ENCODE measurements around the gene CABP5. TPM values are rescaled to one million over a fixed set of nuclear protein-coding genes. Genes with fewer than 3 reads are reported as not detected.
"Not testable (repeated sequence)": the region's sequence is repeated elsewhere in the genome, so short reads cannot be mapped to it uniquely, and the experiment has no call there.

The CABP5 gene
- not detected in 2 replicates for polyA plus RNA-seq (2014; cell fraction: cytosol; rRNA removed)
- polyA plus RNA-seq (2014; cell fraction: nucleus; rRNA removed): not detected in 2 replicates

DNA sequence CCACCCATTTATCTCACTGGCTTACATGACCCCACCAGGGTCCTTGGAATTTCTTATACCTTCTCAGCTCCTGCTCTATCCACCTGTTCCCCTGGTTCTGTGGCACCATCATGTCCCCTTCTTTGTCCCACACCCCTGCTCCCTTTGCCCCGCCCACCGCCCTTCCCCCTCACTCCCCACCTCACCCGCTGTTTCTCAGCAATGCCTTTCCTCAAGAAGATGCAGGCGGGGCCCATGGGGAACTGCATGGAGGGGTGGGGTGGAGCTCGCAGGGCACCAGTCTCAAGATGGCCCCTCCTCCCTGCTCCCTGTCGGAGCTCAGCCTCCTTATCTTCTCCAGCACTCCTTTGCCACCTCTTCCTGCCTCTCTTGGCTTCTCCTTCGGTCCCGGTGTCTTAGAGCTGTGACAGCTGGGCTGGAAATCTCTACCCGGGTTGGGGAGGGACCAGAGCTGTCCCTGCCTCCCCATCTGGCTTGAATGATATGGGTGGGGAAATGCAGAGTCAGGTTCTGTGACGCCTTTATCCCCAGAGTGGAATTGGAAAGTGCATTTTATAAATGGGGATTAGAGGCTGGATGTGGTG is at the start of gene CABP5:
Gene CABP5 (minus strand): TSS at position 405 of the 584 bp plus-strand sequence. CDS start 157 bp downstream, at position 248.
- DNase-seq (ENCODE audit: low spot score): no peak

DNA sequence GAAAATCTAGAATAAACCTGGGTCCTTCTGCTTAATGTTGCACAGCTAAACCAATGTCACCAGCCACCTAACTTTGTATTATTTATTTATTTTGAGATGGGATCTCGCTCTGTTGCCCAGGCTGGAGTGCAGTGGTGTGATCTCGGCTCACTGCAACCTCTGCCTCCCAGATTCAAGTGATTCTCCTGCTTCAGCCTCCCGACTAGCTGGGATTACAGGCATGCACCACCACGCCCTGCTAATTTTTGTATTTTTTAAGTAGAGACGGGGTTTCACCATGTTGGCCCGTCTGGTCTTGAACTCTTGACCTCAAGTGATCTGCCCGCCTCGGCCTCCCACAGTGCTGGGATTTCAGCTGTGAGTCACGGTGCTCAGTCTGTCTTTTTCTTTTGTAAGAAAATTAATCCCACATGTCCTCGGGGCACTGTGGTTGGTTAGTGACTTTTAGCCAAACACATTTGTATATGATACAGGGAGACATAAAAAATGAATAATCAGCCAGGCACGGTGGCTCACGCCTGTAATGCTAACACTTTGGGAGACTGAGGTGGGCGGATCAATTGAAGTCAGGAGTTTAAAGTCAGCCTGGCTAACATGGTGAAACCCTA is 47.3 kb upstream of the CABP5 start:
- DNase-seq (ENCODE audit: low spot score): not testable (repeated sequence)

DNA sequence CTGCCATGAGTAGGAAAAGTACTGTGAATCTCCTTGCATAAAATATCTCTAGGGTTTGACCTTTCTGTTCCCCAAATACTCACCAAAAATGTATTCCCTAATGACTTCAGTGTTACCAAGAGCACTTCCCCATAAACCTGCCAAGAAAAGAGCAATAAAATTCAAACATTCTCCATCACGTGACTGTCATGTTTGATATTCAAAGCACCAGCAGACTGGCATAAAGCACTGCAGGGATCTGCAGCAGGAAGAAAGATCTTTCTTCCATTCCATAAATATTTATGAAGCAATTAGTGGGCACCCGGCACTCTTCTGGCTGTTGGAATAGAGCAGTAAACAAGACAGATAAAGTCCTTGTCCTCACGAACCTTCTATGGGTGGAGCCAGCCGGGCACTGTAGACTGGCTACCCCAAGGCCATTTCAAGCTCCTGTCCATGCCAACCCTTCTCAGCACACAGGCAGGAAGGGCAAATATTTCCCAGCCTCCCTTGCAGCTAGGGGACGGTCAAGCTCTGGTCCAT is 46.5 kb upstream of the CABP5 start:
- no peak for DNase-seq (ENCODE audit: low spot score)

DNA sequence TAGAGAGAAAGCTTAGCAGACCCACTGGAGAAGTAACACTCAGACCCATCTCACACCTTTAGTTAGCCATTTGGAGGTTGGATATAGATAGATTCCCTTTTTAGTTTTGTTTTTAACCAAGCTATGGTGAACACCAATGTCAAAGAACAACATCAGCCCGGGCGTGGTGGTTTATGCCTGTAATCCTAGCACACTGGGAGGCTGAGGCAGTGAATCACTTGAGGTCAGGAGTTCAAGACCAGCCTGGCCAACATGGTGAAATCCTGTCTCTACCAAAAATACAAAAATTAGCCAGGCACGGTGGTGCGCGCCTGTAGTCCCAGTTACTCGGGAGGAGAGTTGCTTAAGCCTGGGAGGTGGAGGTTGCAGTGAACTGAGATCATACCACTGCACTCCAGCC is 45.1 kb upstream of the CABP5 start:
- DNase-seq (ENCODE audit: low spot score): not testable (repeated sequence)

DNA sequence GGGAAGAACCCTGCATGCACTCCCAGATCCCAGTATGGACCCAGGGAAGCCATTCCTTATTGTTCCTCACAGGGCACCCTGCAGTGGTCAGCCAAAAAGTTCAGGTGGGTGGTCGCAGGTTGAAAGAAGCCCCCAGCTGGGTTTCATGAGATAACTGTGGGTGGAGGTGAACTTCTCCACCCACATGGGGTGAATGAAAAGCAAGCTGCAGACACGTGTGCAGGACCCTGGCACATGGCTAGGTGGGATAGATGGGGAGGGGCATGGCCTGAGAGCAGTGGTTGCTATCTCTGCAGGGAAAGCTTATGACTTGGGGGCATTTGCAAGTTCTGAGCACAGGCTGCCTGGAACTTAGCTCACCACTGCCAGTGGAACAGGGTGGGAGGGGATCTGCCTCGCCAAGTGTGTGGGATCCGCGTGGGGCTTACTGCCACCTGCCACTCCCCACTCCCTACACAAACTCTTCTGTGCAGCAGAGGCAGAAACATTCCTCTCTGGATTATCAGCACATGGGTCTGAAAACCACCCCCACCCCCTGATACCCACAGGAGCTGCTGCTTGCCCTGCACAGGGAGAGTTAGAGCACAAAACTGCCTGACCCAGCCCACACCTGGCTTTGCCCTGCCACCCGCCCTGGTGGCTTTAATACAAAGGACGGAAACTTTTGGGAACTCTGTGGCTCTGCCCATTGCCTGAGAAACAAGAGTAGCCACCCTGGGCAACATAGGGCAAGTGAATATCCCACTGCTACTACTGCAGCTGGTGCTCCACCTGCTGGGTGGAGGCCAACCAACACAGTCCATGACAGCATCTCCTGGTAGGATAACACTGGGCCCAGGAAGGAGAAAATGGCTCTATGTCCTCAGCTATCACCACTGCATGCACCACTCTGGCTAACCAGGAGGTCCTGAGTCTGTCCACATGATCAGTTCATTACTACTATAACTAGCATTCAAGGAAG is 42.3 kb upstream of the CABP5 start:
- DNase-seq (ENCODE audit: low spot score): no peak

DNA sequence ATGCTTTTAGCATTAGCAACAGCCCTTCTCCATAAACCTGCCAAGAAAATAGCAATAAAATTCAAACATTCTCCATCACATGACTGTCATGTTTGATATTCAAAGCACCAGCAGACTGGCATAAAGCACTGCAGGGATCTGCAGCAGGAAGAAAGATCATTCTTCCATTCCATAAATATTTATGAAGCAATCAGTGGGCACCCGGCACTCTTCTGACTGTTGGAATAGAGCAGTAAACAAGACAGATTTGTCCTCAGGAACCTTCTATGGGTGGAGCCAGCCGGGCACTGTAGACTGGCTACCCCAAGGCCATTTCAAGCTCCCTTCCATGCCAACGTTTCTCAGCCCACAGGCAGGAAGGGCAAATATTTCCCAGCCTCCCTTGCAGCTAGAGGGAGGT is 41.2 kb upstream of the CABP5 start:
- no peak for DNase-seq (ENCODE audit: low spot score)

DNA sequence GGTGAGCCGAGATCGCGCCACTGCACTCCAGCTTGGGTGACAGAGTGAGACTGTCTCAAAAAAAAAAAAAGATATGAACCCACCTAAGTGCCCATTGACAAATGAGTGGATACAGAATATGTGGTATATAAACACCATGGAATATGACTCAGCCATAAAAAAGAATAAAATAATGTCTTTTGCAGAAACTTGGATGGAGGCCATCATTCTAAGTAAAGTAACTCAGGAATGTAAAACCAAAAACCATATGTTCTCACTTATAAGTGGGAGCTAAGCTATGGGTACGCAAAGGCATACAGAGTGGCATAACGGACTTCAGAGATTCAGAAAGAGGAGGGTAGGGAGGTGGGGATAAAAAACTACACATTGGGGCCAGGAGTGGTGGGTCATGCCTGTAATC is 37.2 kb upstream of the CABP5 start:
- DNase-seq (ENCODE audit: low spot score): no peak

DNA sequence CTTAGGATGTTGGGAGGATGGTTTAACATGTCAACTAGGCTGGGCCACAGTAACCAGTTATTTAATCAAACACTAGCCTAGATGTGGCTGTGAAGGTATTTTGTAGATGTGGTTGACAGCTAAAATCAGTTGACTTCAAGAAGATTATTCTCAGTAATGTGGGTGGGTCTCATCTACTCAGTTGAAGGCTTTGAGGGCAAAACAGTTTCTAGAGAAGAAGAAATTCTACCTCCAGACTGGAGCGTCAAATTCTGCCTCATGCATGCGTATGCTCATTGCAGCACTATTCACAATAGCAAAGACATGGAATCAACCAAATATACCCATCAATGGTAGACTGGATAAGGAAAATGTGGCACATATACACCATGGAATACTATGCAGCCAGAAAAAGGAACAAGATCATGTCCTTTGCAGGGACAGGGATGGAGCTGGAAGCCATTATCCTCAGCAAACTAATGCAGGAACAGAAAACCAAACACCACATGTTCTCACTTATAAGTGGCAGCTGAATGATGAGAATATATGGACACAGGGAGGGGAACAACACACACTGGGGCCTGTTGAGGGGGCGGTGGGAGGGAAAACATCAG is 26.4 kb upstream of the CABP5 start:
- not testable (repeated sequence) for DNase-seq (ENCODE audit: low spot score)

DNA sequence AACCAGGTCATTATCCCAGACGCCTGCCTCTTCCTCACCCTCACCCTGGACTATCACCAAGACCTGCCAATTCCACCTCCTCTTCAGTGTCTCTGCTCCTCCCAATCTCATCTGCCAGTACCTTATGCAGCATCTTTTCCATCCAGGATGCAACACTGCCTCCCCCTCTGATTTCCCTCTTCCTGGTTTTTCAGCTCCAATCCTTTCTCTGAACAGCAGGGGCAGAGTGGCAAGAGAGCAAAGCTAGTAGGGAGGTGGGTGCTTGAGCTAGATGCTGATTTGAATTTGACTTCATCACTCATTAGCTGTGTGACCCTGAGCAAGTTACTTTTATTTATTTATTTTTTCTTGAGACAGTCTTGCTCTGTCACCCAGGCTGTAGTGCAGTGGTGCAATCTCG is 25.6 kb upstream of the CABP5 start:
- DNase-seq (ENCODE audit: low spot score): no peak

DNA sequence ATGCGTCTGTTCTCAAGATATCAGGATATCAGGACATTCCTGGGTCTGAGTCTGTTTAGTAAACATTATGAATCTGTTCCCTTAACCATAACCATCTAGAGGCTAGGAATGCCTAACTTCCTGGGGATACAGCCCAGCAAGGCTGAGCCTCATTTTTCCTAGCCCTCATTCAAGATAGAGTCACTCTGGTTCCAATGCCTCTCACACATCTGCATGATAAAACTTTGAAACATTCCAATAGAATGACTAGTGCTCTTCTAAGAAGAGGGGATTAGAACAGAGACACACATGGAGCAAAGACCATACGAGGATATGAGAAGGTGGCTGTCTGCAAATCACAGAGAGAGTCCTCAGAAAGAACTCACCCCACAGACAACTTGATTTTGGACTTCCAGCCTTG is 20.6 kb upstream of the CABP5 start:
- no peak for DNase-seq (ENCODE audit: low spot score)

DNA sequence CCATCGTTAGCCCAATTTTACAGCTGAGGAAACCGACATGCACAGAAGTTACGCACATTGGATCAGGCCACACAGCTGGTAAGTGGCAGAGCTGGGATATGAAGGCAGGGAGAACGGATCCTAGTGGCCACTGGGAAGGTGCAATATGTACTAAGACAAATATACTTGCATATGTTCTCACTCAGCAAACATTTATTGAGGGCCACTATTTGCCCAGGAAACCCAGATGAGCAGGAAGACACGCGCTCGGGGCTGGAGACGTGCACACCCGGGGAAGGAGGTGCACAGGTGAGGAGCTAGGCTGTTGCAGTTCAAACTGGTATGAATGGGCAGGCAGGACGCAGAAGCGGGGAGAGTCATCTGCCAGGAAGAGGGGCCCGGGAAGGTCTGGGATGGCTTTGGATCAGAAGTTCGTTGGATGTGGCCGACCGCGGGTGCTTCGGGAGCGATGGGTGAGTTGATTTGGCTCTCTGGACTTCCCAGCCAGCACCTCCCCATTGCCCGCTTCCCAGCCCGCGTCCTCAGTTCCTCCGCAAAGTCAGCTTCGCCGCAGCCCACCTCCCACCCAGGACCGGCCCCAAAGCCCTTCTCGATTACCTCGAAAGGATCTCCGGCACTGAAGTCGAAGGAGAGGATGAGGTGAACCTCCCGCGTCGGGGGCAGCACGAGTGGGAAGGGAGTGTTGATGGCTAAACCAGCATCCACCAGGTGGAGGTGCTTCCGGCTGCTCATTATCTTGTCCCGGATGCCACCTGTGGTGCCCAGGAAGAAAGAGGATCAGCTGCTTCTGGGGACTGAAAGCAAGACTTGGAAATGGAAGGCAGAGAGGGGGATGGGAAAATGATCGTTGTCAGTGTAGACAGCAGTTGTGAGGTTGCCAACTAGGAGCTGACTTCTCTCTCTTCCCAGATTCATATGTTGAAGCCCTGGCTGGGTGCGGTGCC is 17.8 kb upstream of the CABP5 start:
- DNase-seq (ENCODE audit: low spot score): no peak

DNA sequence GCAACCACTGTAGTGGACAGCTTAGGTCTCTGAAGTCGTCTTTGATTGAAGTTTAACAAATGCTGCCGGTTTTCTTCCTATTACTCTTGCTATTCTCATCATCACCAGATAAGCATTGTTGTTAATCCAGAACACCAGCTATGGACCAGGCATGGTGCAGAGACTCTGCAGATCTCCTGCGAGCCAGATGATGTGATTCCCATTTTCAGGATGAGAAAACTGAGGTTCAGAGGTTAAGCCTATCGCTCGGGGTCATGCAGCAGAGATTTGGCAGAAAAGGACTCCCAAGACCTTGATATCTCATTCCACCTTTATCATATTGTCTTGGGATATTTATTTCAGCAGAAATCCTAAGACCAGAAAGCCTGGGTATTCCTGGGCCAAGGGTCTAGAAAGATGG is 16.5 kb upstream of the CABP5 start:
- DNase-seq (ENCODE audit: low spot score): no peak

DNA sequence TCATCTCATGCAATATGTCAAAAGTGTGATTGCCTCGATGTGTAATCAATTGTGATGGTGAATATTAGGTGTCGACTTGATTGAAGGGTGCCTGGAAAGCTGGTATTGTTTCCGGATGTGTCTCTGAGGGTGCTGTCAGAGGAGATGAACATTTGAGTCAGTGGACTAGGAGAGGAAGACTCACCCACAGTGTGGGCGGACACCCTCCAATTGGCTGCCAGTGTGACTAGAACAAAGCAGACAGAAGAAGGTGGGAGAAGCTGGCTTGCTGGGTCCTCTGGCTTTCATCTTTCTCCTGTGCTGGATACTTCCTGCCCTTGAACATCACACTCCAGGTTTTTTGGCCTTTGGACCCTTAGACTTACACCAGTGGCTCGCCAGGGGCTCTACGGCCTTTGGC is 15.5 kb upstream of the CABP5 start:
- DNase-seq (ENCODE audit: low spot score): no peak

DNA sequence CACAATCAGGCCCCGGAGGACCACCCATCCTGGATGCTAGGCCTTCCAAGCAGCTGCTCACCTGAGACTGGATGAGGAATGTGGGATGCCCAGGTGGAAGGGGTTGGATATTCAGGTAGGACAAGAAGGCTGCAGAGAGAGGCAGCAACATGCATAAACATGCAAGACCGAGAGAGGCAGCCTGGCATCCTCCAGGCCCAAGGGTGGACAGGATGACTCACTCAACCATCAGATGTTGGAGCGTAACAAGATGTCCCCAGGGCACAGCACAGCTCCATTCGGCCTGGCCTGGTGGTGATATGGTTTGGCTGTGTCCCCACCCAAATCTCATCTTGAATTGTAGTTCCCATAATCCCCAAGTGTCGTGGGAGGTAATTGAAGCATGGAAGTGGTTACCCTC is 10.0 kb upstream of the CABP5 start:
- no peak for DNase-seq (ENCODE audit: low spot score)

DNA sequence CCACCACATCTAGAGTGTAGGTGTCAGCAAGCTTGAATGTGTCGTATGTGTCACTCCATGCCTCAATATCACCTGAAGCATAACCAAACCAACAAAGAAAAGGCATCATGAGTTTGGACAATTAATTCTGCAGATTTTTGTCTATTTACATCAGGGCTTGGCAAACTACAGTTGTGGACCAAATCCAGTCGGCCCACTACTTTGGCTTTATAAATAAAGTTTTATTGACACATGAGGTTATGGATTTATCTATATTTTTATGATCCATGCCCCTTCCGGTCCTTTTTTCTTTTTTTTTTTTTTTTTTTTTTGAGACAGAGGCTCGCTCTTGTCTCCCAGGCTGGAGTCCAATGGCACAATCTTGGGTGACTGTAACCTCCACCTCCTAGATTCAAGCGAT is 9.2 kb upstream of the CABP5 start:
- no peak for DNase-seq (ENCODE audit: low spot score)

DNA sequence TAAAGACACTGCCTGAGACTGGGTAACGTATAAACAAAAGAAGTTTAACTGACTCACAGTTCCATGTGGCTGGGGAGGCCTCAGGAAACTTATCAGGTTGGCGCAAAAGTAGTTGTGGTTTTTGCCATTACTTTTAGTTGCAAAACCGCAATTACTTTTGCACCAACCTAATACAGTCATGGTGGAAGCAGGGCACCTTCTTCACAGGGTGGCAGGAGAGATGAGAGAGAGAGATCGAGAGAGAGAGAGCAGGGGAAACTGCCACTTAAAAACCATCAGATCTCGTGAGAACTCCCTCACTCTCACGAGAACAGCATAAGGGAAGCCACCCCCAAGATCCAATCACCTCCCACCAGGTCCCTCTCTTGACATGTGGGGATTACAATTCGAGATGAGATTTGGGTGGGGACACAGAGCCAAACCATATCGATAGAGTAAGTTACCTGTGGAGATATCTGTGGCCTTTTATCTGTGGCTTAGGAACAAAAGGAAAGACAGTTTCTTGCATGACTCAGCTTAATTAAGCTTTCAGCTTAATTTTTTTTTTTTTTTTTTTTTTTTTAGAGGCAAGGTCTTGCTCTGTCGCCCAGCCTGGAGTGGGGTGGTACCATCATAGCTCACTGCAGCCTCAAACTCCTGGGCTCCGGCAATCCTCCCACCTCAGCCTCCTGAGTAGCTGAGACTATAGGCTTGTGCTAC is 7.6 kb upstream of the CABP5 start:
- no peak for DNase-seq (ENCODE audit: low spot score)

DNA sequence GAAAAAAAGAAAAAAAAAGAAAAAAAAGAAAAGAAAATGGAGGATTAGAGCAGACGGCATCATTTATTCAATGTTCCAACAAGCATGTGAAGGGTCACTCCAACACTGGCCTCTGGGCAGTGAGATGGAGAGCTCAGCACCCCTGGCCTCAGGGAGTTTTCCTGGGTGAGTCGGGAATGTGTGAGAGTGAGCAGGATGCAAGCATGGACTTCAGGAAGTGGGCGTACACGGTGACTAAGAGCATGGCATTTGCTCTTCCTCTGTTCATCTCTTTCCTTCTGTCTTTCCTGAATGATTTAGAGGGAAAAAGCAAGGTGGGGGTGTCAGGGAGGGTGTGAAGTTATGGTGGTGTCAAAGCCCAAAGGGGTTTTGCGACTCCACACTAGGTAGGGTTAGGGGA is 682 bp upstream of the CABP5 start:
- no peak for DNase-seq (ENCODE audit: low spot score)

DNA sequence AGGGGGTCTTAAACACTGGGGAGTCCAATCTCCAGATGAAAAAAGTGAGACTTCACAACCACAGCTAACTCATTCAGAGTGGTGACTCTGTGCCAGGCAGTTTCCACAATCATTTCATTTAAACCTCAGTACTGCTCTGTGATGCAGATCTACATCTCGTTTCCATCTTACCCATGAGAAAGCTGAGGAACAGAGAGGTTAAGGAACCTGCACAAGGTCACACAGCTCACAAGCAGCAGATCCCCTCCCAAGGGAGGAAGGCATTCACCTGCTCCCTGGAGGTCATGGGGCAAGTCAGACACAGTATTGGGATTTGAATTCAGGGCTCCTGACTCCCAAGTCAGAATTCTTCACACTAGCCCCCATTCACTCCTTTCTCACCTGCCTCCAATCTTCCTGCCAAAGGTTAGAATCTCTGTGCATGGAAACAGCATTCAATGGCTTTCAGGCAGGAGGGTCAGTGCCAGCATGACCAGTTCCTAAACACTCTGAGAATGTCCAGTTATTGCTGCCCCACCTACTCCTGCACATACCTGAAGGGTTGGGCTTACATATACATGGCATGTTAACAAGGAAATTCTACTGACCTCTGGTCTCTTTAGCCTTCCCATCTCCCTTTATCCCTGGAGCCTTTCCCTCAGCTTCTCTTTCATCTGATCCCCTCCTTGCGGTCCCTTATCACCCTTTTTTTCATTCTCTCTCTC is 1.9 kb downstream of the CABP5 start:
- no peak for DNase-seq (ENCODE audit: low spot score)

DNA sequence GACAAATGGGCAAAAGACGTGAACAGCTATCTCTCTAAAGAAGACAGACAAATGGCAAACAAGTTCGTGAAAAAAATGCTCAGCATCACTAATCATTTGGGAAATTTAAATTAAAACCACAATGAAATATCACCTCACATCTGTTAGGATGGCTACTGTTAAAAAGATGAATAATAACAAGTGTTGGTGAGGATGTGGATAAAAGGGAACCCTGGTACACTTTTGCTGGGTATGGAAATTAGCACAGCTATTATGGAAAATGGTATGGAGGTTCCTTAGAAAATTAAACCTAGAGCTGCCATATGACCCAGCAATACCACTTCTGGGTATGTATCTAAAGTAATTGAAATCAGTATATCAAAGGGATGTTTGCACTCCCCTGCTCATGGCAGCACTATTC is 7.1 kb downstream of the CABP5 start:
- no peak for DNase-seq (ENCODE audit: low spot score)
